ENCODE results near the gene ALCAM. TPM values are rescaled to one million over a fixed set of nuclear protein-coding genes. Genes with fewer than 3 reads are reported as not detected.

Gene ALCAM
- total RNA-seq, 1 experiment from 2014 or later = 98.4 TPM

DNA sequence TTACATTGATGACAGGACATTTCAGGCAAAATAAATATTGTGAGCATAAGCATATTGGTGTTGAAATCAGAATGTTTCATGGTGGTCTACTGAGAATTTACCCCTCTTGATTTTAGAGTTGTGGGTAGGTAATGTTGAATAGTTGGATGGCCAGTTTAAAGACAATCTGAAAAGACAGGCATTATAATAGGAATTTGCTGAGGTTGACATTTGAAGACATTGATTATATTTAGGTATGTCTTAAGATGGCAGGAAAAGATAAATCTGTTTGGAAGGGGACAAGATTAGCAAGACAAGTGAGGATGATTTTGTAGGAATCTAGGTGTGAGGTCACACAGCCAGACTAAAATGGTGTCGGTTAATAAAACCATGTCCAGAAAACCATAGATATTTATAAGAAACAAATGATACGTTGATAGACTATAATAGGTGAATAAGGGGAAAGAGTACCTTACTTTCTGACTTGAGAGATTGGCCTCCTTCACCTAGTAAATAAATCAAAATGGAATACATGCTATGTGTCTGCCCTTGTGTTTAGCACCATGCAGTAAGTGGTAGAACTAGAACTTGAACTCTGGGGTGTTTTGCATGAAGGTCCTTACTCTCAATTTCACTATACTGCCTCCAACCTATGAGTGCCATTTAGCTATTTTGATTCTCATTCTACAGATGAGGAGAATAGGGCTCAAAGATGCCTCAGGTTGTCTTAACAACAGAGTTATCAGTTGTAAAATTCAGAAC is 57.9 kb downstream of the ALCAM start:
- intact Hi-C loops (cut with micrococcal nuclease) = no loop called here
- Mint-ChIP-seq H3K9me3 (ENCODE audit: unreplicated experiment) (no peaks in the 10 kb centered on the region), H3K36me3 (ENCODE audit: insufficient read depth, unreplicated experiment) (no peaks in the 10 kb centered on the region), H3K4me3 (ENCODE audit: unreplicated experiment) (no peak overlapping the region), H3K27me3 (ENCODE audit: insufficient read depth, unreplicated experiment) (no peaks in the 10 kb centered on the region), H3K27ac (ENCODE audit: low read depth, unreplicated experiment) (no peak overlapping the region), H3K4me1 (ENCODE audit: insufficient read depth, unreplicated experiment) (no peaks in the 10 kb centered on the region)
- DNase-seq (ENCODE audit: unreplicated experiment) = no peak
- CTCF ChIA-PET = interaction anchor here (1.5 kb wide), 1 partner anchor 20 kb away, joined by 3 read pairs; no protein-coding TSS in a partner anchor
- no TSS peak for BruUV-seq (replicated peaks)
- POLR2A ChIA-PET = no interaction called here
- TF ChIP-seq, protein P1, sequence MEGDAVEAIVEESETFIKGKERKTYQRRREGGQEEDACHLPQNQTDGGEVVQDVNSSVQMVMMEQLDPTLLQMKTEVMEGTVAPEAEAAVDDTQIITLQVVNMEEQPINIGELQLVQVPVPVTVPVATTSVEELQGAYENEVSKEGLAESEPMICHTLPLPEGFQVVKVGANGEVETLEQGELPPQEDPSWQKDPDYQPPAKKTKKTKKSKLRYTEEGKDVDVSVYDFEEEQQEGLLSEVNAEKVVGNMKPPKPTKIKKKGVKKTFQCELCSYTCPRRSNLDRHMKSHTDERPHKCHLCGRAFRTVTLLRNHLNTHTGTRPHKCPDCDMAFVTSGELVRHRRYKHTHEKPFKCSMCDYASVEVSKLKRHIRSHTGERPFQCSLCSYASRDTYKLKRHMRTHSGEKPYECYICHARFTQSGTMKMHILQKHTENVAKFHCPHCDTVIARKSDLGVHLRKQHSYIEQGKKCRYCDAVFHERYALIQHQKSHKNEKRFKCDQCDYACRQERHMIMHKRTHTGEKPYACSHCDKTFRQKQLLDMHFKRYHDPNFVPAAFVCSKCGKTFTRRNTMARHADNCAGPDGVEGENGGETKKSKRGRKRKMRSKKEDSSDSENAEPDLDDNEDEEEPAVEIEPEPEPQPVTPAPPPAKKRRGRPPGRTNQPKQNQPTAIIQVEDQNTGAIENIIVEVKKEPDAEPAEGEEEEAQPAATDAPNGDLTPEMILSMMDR (IDR thresholded peaks at IDR 0.05; ENCODE audit: unreplicated experiment) = no peak

DNA sequence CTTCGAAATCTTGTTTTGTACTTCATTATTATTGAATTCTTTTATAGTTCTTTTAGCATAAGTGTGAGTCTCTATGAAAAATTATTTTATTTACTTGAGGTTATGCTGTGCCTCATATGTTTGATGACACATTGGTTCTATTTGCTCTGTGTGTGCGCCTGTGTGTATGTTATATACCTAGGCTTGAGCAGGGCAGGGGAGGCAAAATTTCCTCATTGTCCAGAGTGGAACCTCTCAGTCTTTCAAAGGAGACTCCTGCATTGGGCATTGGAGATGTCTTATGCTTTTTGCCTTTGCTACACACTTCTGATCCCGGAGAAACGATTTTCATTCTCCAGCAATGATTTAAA is 58.4 kb downstream of the ALCAM start:
- intact Hi-C loops (cut with micrococcal nuclease) = no loop called here
- Mint-ChIP-seq H3K4me1 (ENCODE audit: insufficient read depth, unreplicated experiment) (no peaks in the 10 kb centered on the region), H3K9me3 (ENCODE audit: unreplicated experiment) (no peaks in the 10 kb centered on the region), H3K36me3 (ENCODE audit: insufficient read depth, unreplicated experiment) (no peaks in the 10 kb centered on the region), H3K27ac (ENCODE audit: low read depth, unreplicated experiment) (no peak overlapping the region), H3K27me3 (ENCODE audit: insufficient read depth, unreplicated experiment) (no peaks in the 10 kb centered on the region), H3K4me3 (ENCODE audit: unreplicated experiment) (no peak overlapping the region)
- TF ChIP-seq, protein P1 (IDR thresholded peaks at IDR 0.05; ENCODE audit: unreplicated experiment) = no peak
- ChIA-PET POLR2A (interaction anchor here (0.7 to 0.9 kb wide), 3 partner anchors 9 to 1351 kb away, joined by 3 read pairs; no protein-coding TSS in a partner anchor), CTCF (interaction anchor here (0.8 to 1.5 kb wide), 2 partner anchors 21 to 1712 kb away, joined by 3 read pairs; no protein-coding TSS in a partner anchor)
- no TSS peak for BruUV-seq (replicated peaks)
- no peak for DNase-seq (ENCODE audit: unreplicated experiment)

DNA sequence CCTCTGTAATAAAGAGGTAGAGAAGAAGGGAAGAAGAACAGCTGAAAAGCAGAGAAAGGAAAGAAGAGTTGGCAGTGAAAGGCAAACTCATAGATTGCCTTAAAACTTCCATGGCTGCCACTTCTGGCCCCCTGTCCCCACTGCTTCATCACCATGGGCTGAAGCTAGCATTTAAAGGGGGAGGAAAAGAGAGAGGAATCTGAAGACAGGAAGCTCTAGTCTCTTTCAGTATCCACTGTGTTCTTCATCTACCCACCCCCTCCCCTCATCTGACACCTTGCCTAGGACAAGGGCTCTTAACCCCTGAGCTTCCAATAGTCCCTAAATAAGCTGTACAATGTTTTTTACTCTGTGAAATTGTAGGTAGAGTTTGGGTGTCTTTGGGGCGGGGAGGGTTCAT is 60.6 kb downstream of the ALCAM start:
- no peaks in the 10 kb centered on the region for H3K27me3 Mint-ChIP-seq (ENCODE audit: insufficient read depth, unreplicated experiment)
- peak overlapping the region; percentile 37 for H3K27ac Mint-ChIP-seq (ENCODE audit: low read depth, unreplicated experiment)
- H3K4me3 Mint-ChIP-seq (ENCODE audit: unreplicated experiment) = no peak overlapping the region
- TF ChIP-seq, protein P1 (IDR thresholded peaks at IDR 0.05; ENCODE audit: unreplicated experiment) = no peak
- no peaks in the 10 kb centered on the region for H3K4me1 Mint-ChIP-seq (ENCODE audit: insufficient read depth, unreplicated experiment)
- intact Hi-C loops (cut with micrococcal nuclease) = no loop called here
- ChIA-PET POLR2A (interaction anchor here (0.6 kb wide), 2 partner anchors 22 to 830 kb away, joined by 3 to 4 read pairs; no protein-coding TSS in a partner anchor), CTCF (interaction anchor here (0.6 kb wide), 2 partner anchors 91 to 576 kb away, joined by 3 to 6 read pairs; no protein-coding TSS in a partner anchor)
- H3K36me3 Mint-ChIP-seq (ENCODE audit: insufficient read depth, unreplicated experiment) = no peaks in the 10 kb centered on the region
- DNase-seq (ENCODE audit: unreplicated experiment) = no peak
- no peaks in the 10 kb centered on the region for H3K9me3 Mint-ChIP-seq (ENCODE audit: unreplicated experiment)
- no TSS peak for BruUV-seq (replicated peaks)

DNA sequence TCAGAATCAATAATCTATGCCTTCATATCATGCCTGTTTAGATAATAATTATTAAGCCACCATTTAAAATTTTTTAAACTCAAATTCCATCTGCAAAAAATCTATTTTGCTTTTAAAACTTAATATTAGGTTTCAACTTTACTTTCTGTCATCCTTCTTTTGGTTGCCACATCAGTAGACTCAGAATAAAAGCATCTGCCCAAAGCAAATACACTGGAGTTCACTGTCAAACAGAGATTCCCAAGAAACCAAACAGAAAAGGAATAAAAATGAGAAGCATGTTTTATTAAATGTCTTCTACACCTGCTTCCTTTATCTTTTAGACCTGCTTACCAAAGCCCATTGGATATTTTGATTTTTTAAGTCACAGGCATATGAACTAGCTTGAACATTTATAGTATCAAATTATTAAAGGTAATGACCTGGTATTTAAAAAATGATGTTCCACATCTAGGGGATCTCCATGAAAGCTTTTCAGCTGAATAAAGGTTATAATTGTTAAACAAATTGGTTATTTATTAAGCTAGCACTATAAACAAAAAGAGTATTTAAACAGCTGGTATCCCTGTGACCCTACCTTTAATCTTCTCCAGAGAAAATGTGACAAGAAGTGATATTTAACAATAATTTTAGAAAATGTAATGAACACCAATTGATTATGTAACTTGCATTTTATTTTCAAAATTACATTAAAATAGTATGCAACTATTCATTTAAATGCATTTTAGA is 62.5 kb downstream of the ALCAM start:
- H3K27me3 Mint-ChIP-seq (ENCODE audit: insufficient read depth, unreplicated experiment) = no peaks in the 10 kb centered on the region
- ChIA-PET POLR2A (interaction anchor here (1.2 kb wide), 1 partner anchor 13 kb away, joined by 5 read pairs; no protein-coding TSS in a partner anchor), CTCF (interaction anchor here (0.6 kb wide), 1 partner anchor 61 kb away, joined by 3 read pairs; no protein-coding TSS in a partner anchor)
- no peaks in the 10 kb centered on the region for H3K4me1 Mint-ChIP-seq (ENCODE audit: insufficient read depth, unreplicated experiment)
- H3K36me3 Mint-ChIP-seq (ENCODE audit: insufficient read depth, unreplicated experiment) = no peaks in the 10 kb centered on the region
- H3K9me3 Mint-ChIP-seq (ENCODE audit: unreplicated experiment) = no peaks in the 10 kb centered on the region
- no peak overlapping the region for H3K27ac Mint-ChIP-seq (ENCODE audit: low read depth, unreplicated experiment)
- TF ChIP-seq, protein P1 (IDR thresholded peaks at IDR 0.05; ENCODE audit: unreplicated experiment) = no peak
- intact Hi-C loops (cut with micrococcal nuclease) = no loop called here
- no peak overlapping the region for H3K4me3 Mint-ChIP-seq (ENCODE audit: unreplicated experiment)
- no peak for DNase-seq (ENCODE audit: unreplicated experiment)
- BruUV-seq (replicated peaks) = no TSS peak

Data from MCF 10A (cell line).